GM12891 (cell line): ENCODE measurements around the gene ZNF22.

Source experiments
- PAX5 ChIP-seq: IDR thresholded peaks from 2 replicates; pipeline ENCODE4 v1.6.1; 2011; ENCODE audit warnings: low read length, moderate library complexity, mild to moderate bottlenecking; ENCODE audit not compliant: insufficient read depth, severe bottlenecking
- POLR2A ChIP-seq: IDR thresholded peaks from 2 replicates; pipeline ENCODE4 v1.6.1; 2011; ENCODE audit warnings: low read depth, low read length, control low read depth
- POLR2AphosphoS5 ChIP-seq: IDR thresholded peaks from 2 replicates; pipeline ENCODE4 v1.6.1; 2011; ENCODE audit warnings: low read depth, low read length, control low read depth
- SPI1 ChIP-seq: IDR thresholded peaks from 2 replicates; pipeline ENCODE4 v1.6.1; 2011; ENCODE audit warnings: low read depth, low read length, control low read depth
- TAF1 ChIP-seq: IDR thresholded peaks from 2 replicates; pipeline ENCODE4 v1.6.1; 2011; ENCODE audit warnings: low read depth, low read length, control low read depth

GRCh38 chr10:44974628-44975430 lies 25.9 kb upstream of the ZNF22 start:
- TF ChIP-seq POLR2AphosphoS5, result no peak
- TF ChIP-seq SPI1, result no peak
- TF ChIP-seq TAF1, result no peak
- TF ChIP-seq POLR2A, result no peak
- peak; percentile 23 for TF ChIP-seq PAX5
